ENCODE measurements around the gene FAF1. TPM values are rescaled to one million over a fixed set of nuclear protein-coding genes. Genes with fewer than 3 reads are reported as not detected.

FAF1 gene
- total RNA-seq, 2 donors from 2014 or later: 60.3 to 66.7 TPM

GRCh38 chr1:50422675-50422945 lies 537.5 kb downstream of the FAF1 start:
- intact Hi-C loops (cut with DNase I): no loop called here
- peak overlapping the region; percentile 34 for H3K4me3 ChIP-seq

GRCh38 chr1:50421768-50422674 lies 538.0 kb downstream of the FAF1 start:
- TF ChIP-seq, protein P1, sequence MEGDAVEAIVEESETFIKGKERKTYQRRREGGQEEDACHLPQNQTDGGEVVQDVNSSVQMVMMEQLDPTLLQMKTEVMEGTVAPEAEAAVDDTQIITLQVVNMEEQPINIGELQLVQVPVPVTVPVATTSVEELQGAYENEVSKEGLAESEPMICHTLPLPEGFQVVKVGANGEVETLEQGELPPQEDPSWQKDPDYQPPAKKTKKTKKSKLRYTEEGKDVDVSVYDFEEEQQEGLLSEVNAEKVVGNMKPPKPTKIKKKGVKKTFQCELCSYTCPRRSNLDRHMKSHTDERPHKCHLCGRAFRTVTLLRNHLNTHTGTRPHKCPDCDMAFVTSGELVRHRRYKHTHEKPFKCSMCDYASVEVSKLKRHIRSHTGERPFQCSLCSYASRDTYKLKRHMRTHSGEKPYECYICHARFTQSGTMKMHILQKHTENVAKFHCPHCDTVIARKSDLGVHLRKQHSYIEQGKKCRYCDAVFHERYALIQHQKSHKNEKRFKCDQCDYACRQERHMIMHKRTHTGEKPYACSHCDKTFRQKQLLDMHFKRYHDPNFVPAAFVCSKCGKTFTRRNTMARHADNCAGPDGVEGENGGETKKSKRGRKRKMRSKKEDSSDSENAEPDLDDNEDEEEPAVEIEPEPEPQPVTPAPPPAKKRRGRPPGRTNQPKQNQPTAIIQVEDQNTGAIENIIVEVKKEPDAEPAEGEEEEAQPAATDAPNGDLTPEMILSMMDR (IDR thresholded peaks at IDR 0.05): no peak
- no peaks in the 10 kb centered on the region for H3K9me3 ChIP-seq
- no peak for DNase-seq
- no peak overlapping the region for H3K4me3 ChIP-seq
- H3K27me3 ChIP-seq: peaks cover 96% of the 10 kb centered on the region
- intact Hi-C loops (cut with DNase I): no loop called here
- H3K36me3 ChIP-seq: no peaks in the 10 kb centered on the region
- H3K4me1 ChIP-seq: peaks cover 8% of the 10 kb centered on the region
- H3K9ac ChIP-seq (ENCODE audit: low read depth in 2 of 2, low read length in 2 of 2): no peak overlapping the region
- no peak overlapping the region for H3K27ac ChIP-seq

More at GRCh38 chr1:50422675-50422945, 537.5 kb downstream of the FAF1 start:
- no peak overlapping the region for H3K9ac ChIP-seq (ENCODE audit: low read depth in 2 of 2, low read length in 2 of 2)
- peaks cover 8% of the 10 kb centered on the region for H3K4me1 ChIP-seq
- TF ChIP-seq, protein P1 (IDR thresholded peaks at IDR 0.05): no peak
- H3K9me3 ChIP-seq: no peaks in the 10 kb centered on the region
- H3K27ac ChIP-seq: no peak overlapping the region
- no peak for DNase-seq
- H3K36me3 ChIP-seq: no peaks in the 10 kb centered on the region
- H3K27me3 ChIP-seq: peaks cover 96% of the 10 kb centered on the region

GRCh38 chr1:50421366-50421748 lies 538.7 kb downstream of the FAF1 start:
- DNase-seq: no peak
- Histone ChIP-seq H3K4me1 (peaks cover 8% of the 10 kb centered on the region), H3K27ac (no peak overlapping the region), H3K9ac (ENCODE audit: low read depth in 2 of 2, low read length in 2 of 2) (no peak overlapping the region), H3K27me3 (peaks cover 96% of the 10 kb centered on the region), H3K4me3 (no peak overlapping the region), H3K9me3 (no peaks in the 10 kb centered on the region), H3K36me3 (no peaks in the 10 kb centered on the region)
- intact Hi-C loops (cut with DNase I): no loop called here
- TF ChIP-seq, protein P1 (IDR thresholded peaks at IDR 0.05): no peak

- peaks cover 8% of the 10 kb centered on the region for H3K4me1 ChIP-seq
- DNase-seq: no peak
These were observed 539.2 kb downstream of the FAF1 start for GRCh38 chr1:50420689-50421365.

DNA sequence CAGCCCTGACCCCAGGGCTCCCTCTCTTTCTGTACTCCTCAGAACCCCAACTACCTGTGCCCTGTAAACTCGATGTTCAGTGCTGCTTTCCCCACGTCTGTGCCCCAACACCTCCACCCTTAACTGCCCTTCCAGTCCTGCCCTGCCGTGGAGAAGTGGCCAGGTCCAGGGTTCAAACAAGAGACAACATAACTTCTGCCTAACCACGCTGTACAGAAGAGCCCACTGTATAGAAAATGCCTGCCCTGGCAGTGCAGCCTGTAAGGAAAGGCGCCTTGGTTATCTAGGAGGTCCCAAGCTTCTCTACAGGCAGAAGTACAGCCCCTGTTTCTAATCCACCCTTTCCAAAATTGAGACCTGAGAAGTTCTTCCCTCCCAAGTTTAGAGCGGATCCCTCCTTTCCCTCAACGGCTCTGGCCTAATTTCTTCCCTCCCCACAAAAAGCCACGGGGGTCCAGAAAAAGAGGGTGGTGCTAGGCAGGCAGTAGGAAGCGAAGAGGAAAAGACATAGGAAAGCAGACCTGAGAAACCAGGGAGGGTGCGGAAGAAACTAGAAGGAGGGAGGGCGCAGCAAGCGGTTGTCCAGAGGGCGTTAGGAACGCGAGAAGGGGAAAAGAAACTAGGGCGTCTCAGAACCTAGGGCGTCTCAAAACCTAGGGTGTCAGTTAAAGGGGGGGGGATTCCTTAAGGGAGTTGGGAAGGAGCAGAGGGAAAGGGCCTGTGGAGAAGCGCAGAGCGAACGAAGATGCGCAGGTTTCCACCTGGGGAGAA lies 540.0 kb downstream of the FAF1 start:
- no peak for DNase-seq
- Histone ChIP-seq H3K9ac (ENCODE audit: low read depth in 2 of 2, low read length in 2 of 2) (no peak overlapping the region), H3K27ac (no peak overlapping the region), H3K27me3 (peaks cover 96% of the 10 kb centered on the region), H3K4me3 (no peak overlapping the region), H3K4me1 (peaks cover 8% of the 10 kb centered on the region), H3K9me3 (no peaks in the 10 kb centered on the region), H3K36me3 (no peaks in the 10 kb centered on the region)
- TF ChIP-seq, protein P1 (IDR thresholded peaks at IDR 0.05): no peak
- intact Hi-C loops (cut with DNase I): no loop called here

More at GRCh38 chr1:50420689-50421365, 539.2 kb downstream of the FAF1 start:
- no peaks in the 10 kb centered on the region for H3K9me3 ChIP-seq
- intact Hi-C loops (cut with DNase I): no loop called here
- H3K4me3 ChIP-seq: no peak overlapping the region
- H3K9ac ChIP-seq (ENCODE audit: low read depth in 2 of 2, low read length in 2 of 2): no peak overlapping the region
- TF ChIP-seq, protein P1 (IDR thresholded peaks at IDR 0.05): no peak
- no peaks in the 10 kb centered on the region for H3K36me3 ChIP-seq
- peaks cover 96% of the 10 kb centered on the region for H3K27me3 ChIP-seq
- no peak overlapping the region for H3K27ac ChIP-seq
